CD4-positive, alpha-beta T cell (primary cell): ENCODE results near the gene SAMD4A. TPM values are rescaled to one million over a fixed set of nuclear protein-coding genes. Genes with fewer than 3 reads are reported as not detected.

Experiments used
- ATAC-seq: fragments of 200-7000 bp; cut with Tn5 transposase; one replicate; pipeline ENCODE4 v1.10.0; 2022; ENCODE audit warnings: mild to moderate bottlenecking; ENCODE audit not compliant: poor library complexity
- CTCF ChIA-PET: fragments of 350-600 bp; sonication (Branson Sonifier 250); formaldehyde crosslinking; loops from one replicate; lab custom pipeline; 2021; ENCODE audit warnings: antibody characterized with exemption, inconsistent platforms; lab: Charles Lee
- POLR2A ChIA-PET: fragments of 350-600 bp; sonication (Branson Sonifier 250); formaldehyde crosslinking; loops from one replicate; lab custom pipeline; 2021; ENCODE audit warnings: antibody characterized with exemption, inconsistent platforms; lab: Charles Lee
- DNase-seq, 14 experiments: peaks; one replicate each; pipeline ENCODE4 v3.0.0-alpha.2; 2013 to 2020; ENCODE audit warnings: mixed read lengths in 2 of 14
- H3K27ac ChIP-seq, 2 donors: one replicate each; pipeline versions ENCODE4 v1.5.1 to v1.7.0; 2013; ENCODE audit warnings: low read length in 2 of 2, low read depth in 1 of 2, mild to moderate bottlenecking in 1 of 2
- H3K27me3 ChIP-seq, 2 experiments: 1 replicate in 1 of 2; 2 replicates in 1 of 2; pipeline versions ENCODE4 v1.6.1 to v1.7.0; 2013; ENCODE audit warnings: low read length in 2 of 2, control low read depth in 1 of 2, mild to moderate bottlenecking in 1 of 2, moderate library complexity in 1 of 2; ENCODE audit not compliant: insufficient read depth in 2 of 2, control insufficient read depth in 1 of 2
- H3K36me3 ChIP-seq: one replicate; pipeline ENCODE4 v1.6.1; 2013; ENCODE audit warnings: low read length, control low read depth; ENCODE audit not compliant: insufficient read depth
- H3K4me1 ChIP-seq: one replicate; pipeline ENCODE4 v1.6.1; 2013; ENCODE audit warnings: low read length, control low read depth; ENCODE audit not compliant: insufficient read depth
- H3K4me3 ChIP-seq: one replicate; pipeline ENCODE4 v1.5.1; 2013; ENCODE audit warnings: mild to moderate bottlenecking, low read length, moderate library complexity
- H3K9me3 ChIP-seq, 2 experiments: 1 replicate in 1 of 2; 2 replicates in 1 of 2; pipeline versions ENCODE4 v1.6.1 to v1.7.0; 2013; ENCODE audit warnings: low read length in 2 of 2, mild to moderate bottlenecking in 2 of 2, control low read depth in 1 of 2, moderate library complexity in 1 of 2; ENCODE audit not compliant: control insufficient read depth in 1 of 2, insufficient read depth in 1 of 2
- H3K27ac Mint-ChIP-seq: one replicate; pipeline ENCODE4 v1.8.0; 2020; ENCODE audit warnings: mixed read lengths
- H3K27me3 Mint-ChIP-seq: one replicate; pipeline ENCODE4 v1.8.0; 2021; ENCODE audit warnings: mixed read lengths
- H3K36me3 Mint-ChIP-seq: one replicate; pipeline ENCODE4 v1.8.0; 2021; ENCODE audit warnings: low read depth, mixed read lengths
- H3K4me1 Mint-ChIP-seq: one replicate; pipeline ENCODE4 v1.8.0; 2021; ENCODE audit warnings: low read depth, mixed read lengths
- H3K4me3 Mint-ChIP-seq: one replicate; pipeline ENCODE4 v1.8.0; 2020; ENCODE audit warnings: mild to moderate bottlenecking, mixed read lengths
- H3K9me3 Mint-ChIP-seq: one replicate; pipeline ENCODE4 v1.8.0; 2020; ENCODE audit warnings: mixed read lengths
- CTCF ChIP-seq: fragments of 200-600 bp; IDR thresholded peaks from one replicate; pipeline ENCODE4 v1.8.0; 2022; ENCODE audit warnings: antibody characterized with exemption, mild to moderate bottlenecking
- intact Hi-C, 2 experiments: fragments of 100-400 bp; cut with DNase I in 1 of 2; cut with micrococcal nuclease in 1 of 2; formaldehyde crosslinking; loops; one replicate each; pipeline versions ENCODE4 v1.15.1 to v1.9.0; 2023 to 2025; cut with DNase I, micrococcal nuclease
- total RNA-seq, 174 experiments: library from RNA in 2 of 174; stranded (reverse) in 2 of 174; gene quantifications; one replicate each; pipeline ENCODE4 v1.2.3 and lab custom pipeline; 2021 to 2026

SAMD4A gene
- total RNA-seq, 2 experiments from 2014 or later: 1.9 to 2.3 TPM

DNA sequence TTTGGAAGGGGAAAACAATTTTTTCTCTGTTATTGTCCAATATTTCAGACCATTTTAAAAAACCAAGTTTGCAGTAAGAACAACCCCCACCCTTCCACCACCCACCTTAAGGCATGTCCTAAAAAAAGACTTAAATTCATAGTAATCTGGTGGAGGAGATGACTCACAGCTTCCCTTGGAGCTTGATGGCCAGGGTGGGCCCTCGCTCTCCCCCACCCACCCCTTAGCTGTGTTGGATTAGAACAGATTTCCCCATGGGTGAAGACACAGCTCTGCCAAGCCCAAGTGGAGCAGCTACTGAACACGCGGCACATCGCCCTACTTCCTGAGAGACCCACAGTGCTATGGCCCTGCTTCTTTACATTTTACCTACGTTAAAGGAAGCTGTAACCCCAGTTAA lies 195.4 kb downstream of the SAMD4A start:
- DNase-seq (no peak), ATAC-seq (no peak)
- POLR2A ChIA-PET: no interaction called here
- Mint-ChIP-seq H3K27ac (no peak overlapping the region), H3K27me3 (peaks cover 9% of the 10 kb centered on the region), H3K9me3 (no peaks in the 10 kb centered on the region), H3K36me3 (no peaks in the 10 kb centered on the region), H3K4me1 (peaks cover 6% of the 10 kb centered on the region), H3K4me3 (no peak overlapping the region)
- no peak for TF ChIP-seq CTCF
- Histone ChIP-seq H3K27ac (no peak overlapping the region), H3K27me3 (no peaks in the 10 kb centered on the region), H3K9me3 (no peaks in the 10 kb centered on the region), H3K4me3 (no peak overlapping the region), H3K4me1 (peaks cover 6% of the 10 kb centered on the region), H3K36me3 (no peaks in the 10 kb centered on the region)
- intact Hi-C loops: no loop called here
- CTCF ChIA-PET: interaction anchor here (0.5 kb wide), 1 partner anchor 31 kb away, joined by 4 read pairs; no protein-coding TSS in a partner anchor

DNA sequence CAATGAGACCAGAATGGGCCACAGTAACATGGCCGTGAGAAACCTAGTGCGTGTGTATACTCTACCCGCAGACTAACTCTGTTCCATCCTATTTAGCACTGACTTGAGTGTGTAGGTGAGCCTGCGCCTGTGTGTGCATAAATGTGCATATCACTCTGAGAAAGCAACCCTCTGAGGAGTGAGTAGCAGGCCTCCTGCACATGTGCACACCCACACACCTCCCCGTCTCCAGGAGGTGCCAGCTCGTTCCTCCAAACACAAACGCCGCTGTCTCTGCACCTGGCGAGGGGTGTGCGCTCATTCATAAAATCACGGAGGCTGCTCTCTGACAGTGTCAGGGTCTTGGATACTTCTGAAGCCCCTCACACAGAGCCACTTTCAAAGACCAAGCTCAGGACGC lies 196.8 kb downstream of the SAMD4A start:
- H3K4me3 ChIP-seq: no peak overlapping the region
- no peaks in the 10 kb centered on the region for H3K9me3 ChIP-seq
- ChIA-PET POLR2A (interaction anchor here (1.5 kb wide), 1 partner anchor 13 kb away, joined by 3 read pairs; no protein-coding TSS in a partner anchor), CTCF (interaction anchor here (1.6 kb wide), 1 partner anchor 10 kb away, joined by 8 read pairs; no protein-coding TSS in a partner anchor)
- no peaks in the 10 kb centered on the region for H3K36me3 ChIP-seq
- H3K4me1 Mint-ChIP-seq: no peaks in the 10 kb centered on the region
- no peak overlapping the region for H3K27ac Mint-ChIP-seq
- no peaks in the 10 kb centered on the region for H3K4me1 ChIP-seq
- intact Hi-C loops: no loop called here
- TF ChIP-seq CTCF: no peak
- H3K4me3 Mint-ChIP-seq: no peak overlapping the region
- H3K36me3 Mint-ChIP-seq: no peaks in the 10 kb centered on the region
- no peaks in the 10 kb centered on the region for H3K9me3 Mint-ChIP-seq
- H3K27ac ChIP-seq: no peak overlapping the region
- peaks cover 9% of the 10 kb centered on the region for H3K27me3 Mint-ChIP-seq
- ATAC-seq (no peak), DNase-seq (no peak)
- H3K27me3 ChIP-seq: no peaks in the 10 kb centered on the region

- TF ChIP-seq CTCF: no peak
- POLR2A ChIA-PET: no interaction called here
- H3K27me3 Mint-ChIP-seq: peaks cover 9% of the 10 kb centered on the region
- intact Hi-C loops: no loop called here
- H3K27ac Mint-ChIP-seq: no peak overlapping the region
- Histone ChIP-seq H3K36me3 (no peaks in the 10 kb centered on the region), H3K4me3 (no peak overlapping the region), H3K9me3 (no peaks in the 10 kb centered on the region), H3K27me3 (no peaks in the 10 kb centered on the region), H3K27ac (no peak overlapping the region), H3K4me1 (no peaks in the 10 kb centered on the region)
- no peaks in the 10 kb centered on the region for H3K36me3 Mint-ChIP-seq
- DNase-seq (no peak), ATAC-seq (no peak)
- no peaks in the 10 kb centered on the region for H3K4me1 Mint-ChIP-seq
- no peaks in the 10 kb centered on the region for H3K9me3 Mint-ChIP-seq
- H3K4me3 Mint-ChIP-seq: no peak overlapping the region
- CTCF ChIA-PET: no interaction called here
These were observed 199.6 kb downstream of the SAMD4A start for GRCh38 chr14:54766276-54767138.
